IPS DF 6.9 (cell line): ENCODE data around the gene NEUROG2.
A peak's percentile ranks its signal among the peaks of the same experiment; 100 is the strongest.
"Not testable (repeated sequence)": the region's sequence is repeated elsewhere in the genome, so short reads cannot be mapped to it uniquely, and the experiment has no call there.

Experiments
- DNase-seq: peaks from one replicate; pipeline ENCODE4 v3.0.0-alpha.2; 2013; ENCODE audit warnings: low read depth, low spot score
- H3K27ac ChIP-seq: one replicate; pipeline ENCODE4 v1.5.1; 2013; ENCODE audit warnings: low read length, control low read depth
- H3K27me3 ChIP-seq: 2 replicates; pipeline ENCODE4 v1.6.1; 2013; ENCODE audit warnings: mild to moderate bottlenecking, low read length; ENCODE audit not compliant: control insufficient read depth, insufficient read depth
- H3K36me3 ChIP-seq: 2 replicates; pipeline ENCODE4 v1.6.1; 2013; ENCODE audit warnings: low read length; ENCODE audit not compliant: control insufficient read depth, insufficient read depth
- H3K4me1 ChIP-seq: 2 replicates; pipeline ENCODE4 v1.6.1; 2013; ENCODE audit warnings: low read length; ENCODE audit not compliant: control insufficient read depth, insufficient read depth
- H3K4me3 ChIP-seq: 2 replicates; pipeline ENCODE4 v1.5.1; 2013; ENCODE audit warnings: mild to moderate bottlenecking, low read length
- H3K9me3 ChIP-seq: 2 replicates; pipeline ENCODE4 v1.6.1; 2013; ENCODE audit warnings: low read length, inconsistent platforms; ENCODE audit not compliant: control insufficient read depth, insufficient read depth
- WGBS: extraction: QIAGEN DNeasy Blood & Tissue Kit; methylation state at CpG from one replicate; pipeline ENCODE4 v1.1.7; 2013; ENCODE audit warnings: mixed read lengths, missing lambda C conversion rate; ENCODE audit not compliant: insufficient read length, insufficient coverage; 5-methylcytosine and 5-hydroxymethylcytosine counted together

NEUROG2 gene

DNA sequence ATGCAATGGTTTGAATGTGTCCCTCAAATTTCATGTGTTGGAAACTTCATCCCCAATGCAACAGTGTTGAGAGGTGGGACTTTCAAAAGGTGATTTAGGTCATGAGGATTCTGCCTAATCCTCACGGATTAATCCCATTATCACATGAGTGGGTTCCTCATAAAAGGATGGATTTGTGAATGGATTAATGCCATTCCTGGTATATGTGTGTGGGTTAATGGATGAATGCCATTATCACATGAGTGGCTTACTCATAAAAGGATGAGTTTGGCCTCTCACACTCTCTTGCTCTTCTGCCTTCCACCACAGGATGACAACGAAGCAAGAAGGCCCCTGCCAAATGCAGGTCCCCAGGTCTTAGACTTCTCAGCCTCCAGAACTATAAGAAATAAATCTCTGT, 30.5 kb upstream of the NEUROG2 start:
- no peaks in the 10 kb centered on the region for H3K4me1 ChIP-seq
- DNase-seq, result no peak
- H3K9me3 ChIP-seq, result no peaks in the 10 kb centered on the region
- H3K27me3 ChIP-seq, result no peaks in the 10 kb centered on the region
- no peak overlapping the region for H3K27ac ChIP-seq
- no peak overlapping the region for H3K4me3 ChIP-seq
- no peaks in the 10 kb centered on the region for H3K36me3 ChIP-seq
- no CpG with 5 or more reads among the region's 2 CpGs for WGBS

GRCh38 chr4:112545346-112545745, 29.4 kb upstream of the NEUROG2 start:
- H3K36me3 ChIP-seq, result no peaks in the 10 kb centered on the region
- no peak overlapping the region for H3K27ac ChIP-seq
- no peak overlapping the region for H3K4me3 ChIP-seq
- no peaks in the 10 kb centered on the region for H3K9me3 ChIP-seq
- no CpG with 5 or more reads among the region's 3 CpGs for WGBS
- H3K4me1 ChIP-seq, result no peaks in the 10 kb centered on the region
- no peaks in the 10 kb centered on the region for H3K27me3 ChIP-seq
- no peak for DNase-seq

GRCh38 chr4:112540695-112541094, 24.7 kb upstream of the NEUROG2 start:
- H3K27ac ChIP-seq, result no peak overlapping the region
- no peak for DNase-seq
- H3K36me3 ChIP-seq, result no peaks in the 10 kb centered on the region
- H3K27me3 ChIP-seq, result no peaks in the 10 kb centered on the region
- no CpG with 5 or more reads among the region's 1 CpG for WGBS
- no peak overlapping the region for H3K4me3 ChIP-seq
- no peaks in the 10 kb centered on the region for H3K4me1 ChIP-seq
- no peaks in the 10 kb centered on the region for H3K9me3 ChIP-seq

- DNase-seq, result no peak
- Histone ChIP-seq H3K9me3 (no peaks in the 10 kb centered on the region), H3K36me3 (no peaks in the 10 kb centered on the region), H3K27me3 (no peaks in the 10 kb centered on the region), H3K4me3 (no peak overlapping the region), H3K27ac (no peak overlapping the region), H3K4me1 (no peaks in the 10 kb centered on the region)
- WGBS, result no CpG with 5 or more reads among the region's 2 CpGs
Observed at GRCh38 chr4:112536123-112536522, 20.1 kb upstream of the NEUROG2 start.

- H3K27ac ChIP-seq, result no peak overlapping the region
- no peaks in the 10 kb centered on the region for H3K4me1 ChIP-seq
- WGBS, result no CpG with 5 or more reads among the region's 3 CpGs
- no peak for DNase-seq
- H3K36me3 ChIP-seq, result no peaks in the 10 kb centered on the region
- H3K9me3 ChIP-seq, result no peaks in the 10 kb centered on the region
- no peak overlapping the region for H3K4me3 ChIP-seq
- no peaks in the 10 kb centered on the region for H3K27me3 ChIP-seq
Observed at GRCh38 chr4:112532267-112532666, 16.3 kb upstream of the NEUROG2 start.

- no peak for DNase-seq
- H3K9me3 ChIP-seq, result no peaks in the 10 kb centered on the region
- H3K36me3 ChIP-seq, result no peaks in the 10 kb centered on the region
- no peak overlapping the region for H3K4me3 ChIP-seq
- no peaks in the 10 kb centered on the region for H3K27me3 ChIP-seq
- WGBS, result no CpG with 5 or more reads among the region's 1 CpG
- H3K4me1 ChIP-seq, result no peaks in the 10 kb centered on the region
- H3K27ac ChIP-seq, result no peak overlapping the region
Observed at GRCh38 chr4:112531146-112531545, 15.2 kb upstream of the NEUROG2 start.

GRCh38 chr4:112526061-112526460, 10.1 kb upstream of the NEUROG2 start:
- DNase-seq, result no peak
- Histone ChIP-seq H3K9me3 (no peaks in the 10 kb centered on the region), H3K4me3 (no peak overlapping the region), H3K27me3 (peaks cover 20% of the 10 kb centered on the region), H3K27ac (no peak overlapping the region), H3K36me3 (no peaks in the 10 kb centered on the region), H3K4me1 (no peaks in the 10 kb centered on the region)
- WGBS, result no CpG with 5 or more reads among the region's 1 CpG

GRCh38 chr4:112523764-112524505, 8.0 kb upstream of the NEUROG2 start:
- WGBS, result no CpG with 5 or more reads among the region's 46 CpGs
- H3K27ac ChIP-seq, result no peak overlapping the region
- peaks cover 36% of the 10 kb centered on the region for H3K27me3 ChIP-seq
- H3K4me1 ChIP-seq, result no peaks in the 10 kb centered on the region
- peak overlapping the region; percentile 20; the same call in 1 of the 2 replicates for H3K4me3 ChIP-seq
- no peak for DNase-seq
- no peaks in the 10 kb centered on the region for H3K9me3 ChIP-seq
- H3K36me3 ChIP-seq, result no peaks in the 10 kb centered on the region

DNA sequence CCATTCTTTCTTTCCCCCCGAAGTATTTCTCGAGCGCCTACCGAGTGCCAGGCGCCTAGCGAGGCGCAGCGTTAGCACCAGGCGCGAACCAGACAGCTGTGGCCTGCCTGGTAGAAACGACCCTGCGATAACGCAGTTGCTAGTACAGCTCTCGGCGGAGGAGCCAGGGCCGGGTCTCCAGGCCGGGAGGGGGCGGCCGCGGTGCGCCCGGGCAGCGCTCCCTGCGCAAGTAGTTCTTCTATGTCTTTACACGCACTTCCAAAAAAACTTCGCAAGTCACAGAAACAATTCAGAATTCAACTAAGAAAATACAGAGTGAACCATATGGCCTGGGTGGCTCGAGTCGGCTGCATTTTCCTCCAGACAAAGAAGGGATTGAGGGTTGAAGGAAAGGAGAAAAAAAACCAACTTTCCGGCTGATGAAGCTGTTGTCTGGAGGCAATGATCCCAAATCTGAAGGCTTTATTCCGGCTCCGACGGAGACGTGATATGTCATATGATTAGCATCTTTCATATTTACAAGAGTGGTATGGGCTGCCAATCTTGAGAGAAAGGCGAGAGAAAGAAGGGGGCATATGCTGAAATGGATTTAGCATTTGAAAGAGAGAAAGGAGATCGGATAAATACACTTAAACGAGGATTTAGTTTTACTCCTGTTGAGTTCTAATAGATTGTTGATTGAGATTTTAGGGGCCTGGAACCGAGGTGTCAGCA, 7.2 kb upstream of the NEUROG2 start:
- DNase-seq, result no peak
- H3K36me3 ChIP-seq, result no peaks in the 10 kb centered on the region
- no peaks in the 10 kb centered on the region for H3K4me1 ChIP-seq
- H3K4me3 ChIP-seq, result peak overlapping the region; percentile 21; the same call in 1 of the 2 replicates
- no peak overlapping the region for H3K27ac ChIP-seq
- WGBS, result no CpG with 5 or more reads among the region's 37 CpGs
- H3K27me3 ChIP-seq, result peaks cover 43% of the 10 kb centered on the region
- no peaks in the 10 kb centered on the region for H3K9me3 ChIP-seq

DNA sequence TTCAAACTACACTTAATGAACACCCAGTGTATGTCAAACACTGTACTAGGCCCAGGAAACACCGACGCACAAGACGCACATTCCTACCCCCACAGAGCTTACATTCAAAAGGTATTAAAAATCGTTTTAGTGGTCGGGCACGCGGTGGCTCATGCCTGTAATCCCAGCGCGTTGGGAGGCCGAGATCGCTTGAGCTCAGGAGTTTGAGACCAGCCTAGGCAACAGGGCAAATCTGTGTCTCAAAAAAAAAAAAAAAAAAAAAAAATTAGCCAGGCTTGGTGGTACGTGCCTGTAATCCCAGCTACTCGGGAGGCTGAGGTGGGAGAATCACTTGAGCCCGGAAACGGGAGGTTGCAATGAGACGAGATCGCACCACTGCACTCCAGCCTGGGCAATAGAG, 6.5 kb upstream of the NEUROG2 start:
- not testable (repeated sequence) for H3K4me1 ChIP-seq, DNase-seq, H3K9me3 ChIP-seq, H3K4me3 ChIP-seq, H3K36me3 ChIP-seq, H3K27ac ChIP-seq
- peaks cover 50% of the 10 kb centered on the region for H3K27me3 ChIP-seq
- no CpG with 5 or more reads among the region's 17 CpGs for WGBS
